Measurements from ENCODE around the gene CTNNA2.

CTNNA2 gene

GRCh38 chr2:80288576-80288975, 775.7 kb downstream of the CTNNA2 start:
- DNase-seq (ENCODE audit: extremely low spot score): no peak
- TF ChIP-seq CTCF (IDR thresholded peaks at IDR 0.05; ENCODE audit: control extremely low read depth, extremely low read depth, low read depth, missing control alignments): no peak

GRCh38 chr2:80291656-80292055, 778.8 kb downstream of the CTNNA2 start:
- ChIA-PET POLR2A (no interaction called here), CTCF (interaction anchor here (0.6 to 1.0 kb wide), 2 partner anchors 9 to 351 kb away, joined by 3 read pairs; no protein-coding TSS in a partner anchor)

More at GRCh38 chr2:80288576-80288975, 775.7 kb downstream of the CTNNA2 start:
- ChIA-PET CTCF (no interaction called here), POLR2A (no interaction called here)

GRCh38 chr2:80292474-80292873, 779.6 kb downstream of the CTNNA2 start:
- no peak for DNase-seq (ENCODE audit: extremely low spot score)
- POLR2A ChIA-PET: no interaction called here
- TF ChIP-seq CTCF (IDR thresholded peaks at IDR 0.05; ENCODE audit: control extremely low read depth, extremely low read depth, low read depth, missing control alignments): no peak
- CTCF ChIA-PET: interaction anchor here (1.0 kb wide), 1 partner anchor 350 kb away, joined by 3 read pairs; no protein-coding TSS in a partner anchor

More at GRCh38 chr2:80291656-80292055, 778.8 kb downstream of the CTNNA2 start:
- no peak for DNase-seq (ENCODE audit: extremely low spot score)
- TF ChIP-seq CTCF (IDR thresholded peaks at IDR 0.05; ENCODE audit: control extremely low read depth, extremely low read depth, low read depth, missing control alignments): no peak

- TF ChIP-seq CTCF (IDR thresholded peaks at IDR 0.05; ENCODE audit: control extremely low read depth, extremely low read depth, low read depth, missing control alignments): no peak
- DNase-seq (ENCODE audit: extremely low spot score): no peak
- CTCF ChIA-PET: no interaction called here
- POLR2A ChIA-PET: no interaction called here
These were observed 780.2 kb downstream of the CTNNA2 start for GRCh38 chr2:80293039-80293438.

GRCh38 chr2:80298954-80299353, 786.1 kb downstream of the CTNNA2 start:
- no peak for TF ChIP-seq CTCF (IDR thresholded peaks at IDR 0.05; ENCODE audit: control extremely low read depth, extremely low read depth, low read depth, missing control alignments)
- CTCF ChIA-PET: no interaction called here
- POLR2A ChIA-PET: no interaction called here
- DNase-seq (ENCODE audit: extremely low spot score): no peak

GRCh38 chr2:80299661-80300060, 786.8 kb downstream of the CTNNA2 start:
- POLR2A ChIA-PET: no interaction called here
- TF ChIP-seq CTCF (IDR thresholded peaks at IDR 0.05; ENCODE audit: control extremely low read depth, extremely low read depth, low read depth, missing control alignments): no peak
- no peak for DNase-seq (ENCODE audit: extremely low spot score)
- CTCF ChIA-PET: interaction anchor here (1.4 kb wide), 1 partner anchor 8 kb away, joined by 3 read pairs; no protein-coding TSS in a partner anchor

GRCh38 chr2:80300346-80300745, 787.5 kb downstream of the CTNNA2 start:
- ChIA-PET CTCF (interaction anchor here (1.4 kb wide), 1 partner anchor 9 kb away, joined by 3 read pairs; no protein-coding TSS in a partner anchor), POLR2A (no interaction called here)
- no peak for DNase-seq (ENCODE audit: extremely low spot score)
- no peak for TF ChIP-seq CTCF (IDR thresholded peaks at IDR 0.05; ENCODE audit: control extremely low read depth, extremely low read depth, low read depth, missing control alignments)
